ENCODE results near the gene ACSM3.

GRCh38 chr16:20767577-20767976, 3.8 kb downstream of the ACSM3 start:
- TF ChIP-seq CTCF (conservative IDR thresholded peaks at IDR 0.05; ENCODE audit: low read length) (no peak), EZH2phosphoT487 (IDR thresholded peaks at IDR 0.05; ENCODE audit: borderline replicate concordance) (no peak)

All from Loucy (cell line).